HG02840 (cell line): ENCODE results near the gene ZNF486.
"Not testable (repeated sequence)": the region's sequence is repeated elsewhere in the genome, so short reads cannot be mapped to it uniquely, and the experiment has no call there.

Source experiments
- ATAC-seq: cut with Tn5 transposase; IDR thresholded peaks from one replicate; pipeline ENCODE4 v1.9.1; 2021; ENCODE audit warnings: mild to moderate bottlenecking, moderate library complexity, moderate number of reproducible peaks; ENCODE audit not compliant: unreplicated experiment, low FRiP score

The ZNF486 gene

DNA sequence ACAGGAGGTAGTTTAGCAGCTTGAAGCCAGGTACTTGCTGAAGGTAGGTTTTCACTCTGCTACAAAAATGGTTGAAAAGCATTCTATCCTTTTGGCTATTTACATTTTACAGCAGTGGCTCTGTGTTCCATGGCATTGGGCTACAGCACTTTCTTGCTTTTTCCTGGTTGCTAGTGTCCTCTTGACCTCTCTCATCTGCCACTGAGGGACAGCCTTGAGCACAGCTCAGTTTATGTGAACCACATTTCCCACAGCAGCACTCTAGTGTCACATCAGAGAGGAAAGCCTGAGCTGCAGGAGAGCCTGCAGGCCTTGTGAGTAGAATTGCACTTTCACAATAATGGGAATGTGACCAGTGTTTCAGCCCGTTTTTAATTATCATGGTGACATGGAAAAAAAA is 54.6 kb downstream of the ZNF486 start:
- ATAC-seq: not testable (repeated sequence)

GRCh38 chr19:20233105-20233504 is 66.1 kb downstream of the ZNF486 start:
- no peak for ATAC-seq

GRCh38 chr19:20235156-20235555 is 68.1 kb downstream of the ZNF486 start:
- no peak for ATAC-seq

- ATAC-seq: no peak
These were observed 71.0 kb downstream of the ZNF486 start for GRCh38 chr19:20237773-20238623.

DNA sequence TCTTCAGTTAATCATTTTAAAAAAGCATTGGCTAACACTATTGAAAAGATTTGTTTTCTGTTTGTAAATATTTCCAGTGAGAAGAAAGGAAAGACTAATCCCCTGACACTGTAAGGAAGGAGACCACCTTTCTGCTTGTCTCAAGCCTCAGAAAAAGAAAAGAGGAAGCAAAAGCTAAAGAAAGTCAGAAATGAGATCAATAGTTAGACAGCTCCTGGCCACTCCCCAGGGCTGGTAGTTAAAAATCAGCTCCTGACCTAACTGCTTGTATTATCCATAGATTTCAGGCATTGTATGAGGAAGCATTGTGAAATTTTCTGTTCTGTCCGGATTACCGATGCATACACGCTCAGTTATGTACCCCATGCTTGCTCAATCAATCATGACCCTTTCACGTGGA is 76.6 kb downstream of the ZNF486 start:
- ATAC-seq: no peak

DNA sequence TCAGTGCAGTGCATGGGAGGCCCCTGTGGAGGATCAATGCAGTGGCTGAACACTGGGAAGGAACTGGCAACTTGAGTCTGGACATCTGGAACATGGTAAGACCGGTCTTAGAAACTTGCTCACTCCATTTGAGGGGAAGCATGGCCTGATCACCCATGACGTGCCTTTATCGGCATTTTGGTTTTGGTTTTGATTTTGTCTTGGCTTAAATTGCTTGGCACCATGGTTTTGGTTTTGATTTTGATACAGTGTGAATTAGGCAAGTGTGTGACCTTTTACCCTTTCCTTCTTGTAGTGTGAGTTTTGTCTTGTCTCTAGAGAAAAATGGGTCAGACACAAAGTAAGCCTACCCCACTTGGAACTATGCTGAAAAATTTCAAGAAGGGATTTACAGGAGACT is 77.3 kb downstream of the ZNF486 start:
- ATAC-seq: no peak

DNA sequence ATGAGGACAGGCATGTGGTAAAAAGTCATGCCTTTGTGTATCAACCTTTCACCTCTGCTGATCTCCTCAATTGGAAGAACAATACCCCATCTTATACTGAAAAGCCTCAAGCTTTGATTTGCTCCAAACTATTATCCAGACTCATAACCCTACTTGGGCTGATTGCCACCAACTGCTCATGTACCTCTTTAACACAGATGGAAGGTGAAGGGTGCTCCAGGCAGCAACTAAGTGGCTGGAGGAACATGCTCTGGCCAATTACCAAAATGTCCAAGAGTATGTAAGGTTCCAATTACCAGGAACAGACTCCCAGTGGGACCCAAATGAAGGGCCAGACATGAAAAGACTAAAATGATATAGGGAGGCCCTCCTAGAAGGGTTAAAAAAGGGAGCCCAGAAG is 78.3 kb downstream of the ZNF486 start:
- no peak for ATAC-seq

DNA sequence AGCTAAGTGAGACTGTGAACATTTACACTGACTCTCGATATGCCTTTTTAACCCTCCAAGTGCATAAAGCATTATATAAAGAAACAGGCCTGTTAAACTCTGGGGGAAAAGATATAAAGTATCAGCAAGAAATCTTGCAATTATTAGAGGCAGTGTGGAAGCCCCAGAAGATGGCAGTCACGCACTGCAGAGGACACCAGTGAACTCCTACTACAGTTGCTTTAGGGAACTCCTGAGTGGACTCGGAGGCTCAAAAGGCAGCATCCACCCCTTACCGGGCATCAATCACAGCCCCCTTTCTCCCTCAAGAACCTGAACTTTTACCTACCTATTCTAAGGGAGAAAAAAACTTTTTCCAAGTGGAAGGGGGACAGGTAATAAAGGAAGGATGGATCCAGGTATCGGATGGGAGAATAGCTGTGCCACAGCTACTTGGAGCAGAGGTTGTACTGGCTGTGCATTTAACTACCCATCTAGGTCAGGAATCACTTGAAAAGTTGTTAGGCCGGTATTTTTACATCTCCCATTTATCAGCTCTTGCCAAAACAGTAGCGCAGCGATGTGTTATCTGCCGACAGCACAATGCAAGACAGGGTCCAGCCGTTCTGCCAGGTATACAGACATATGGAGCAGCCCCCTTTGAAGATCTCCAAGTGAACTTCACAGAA is 80.1 kb downstream of the ZNF486 start:
- no peak for ATAC-seq

DNA sequence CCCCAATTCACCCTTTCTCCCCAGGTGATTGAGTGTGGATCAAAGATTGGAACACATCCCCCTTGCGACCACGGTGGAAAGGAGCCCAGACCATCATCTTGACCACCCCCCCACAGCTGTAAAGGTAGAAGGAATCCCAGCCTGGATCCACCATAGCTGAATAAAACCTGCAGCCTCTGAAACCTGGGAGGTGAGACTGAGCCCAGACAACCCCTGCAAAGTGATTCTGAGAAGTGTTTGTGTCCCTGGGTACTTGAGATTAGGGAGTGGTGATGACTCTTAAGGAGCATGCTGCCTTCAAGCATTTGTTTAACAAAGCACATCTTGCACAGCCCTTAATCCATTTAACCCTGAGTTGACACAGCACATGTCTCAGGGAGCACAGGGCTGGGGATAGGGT is 81.2 kb downstream of the ZNF486 start:
- not testable (repeated sequence) for ATAC-seq
